Epidermal melanocyte (primary cell): ENCODE results near the gene ZNF207.
"Not testable (repeated sequence)": the region's sequence is repeated elsewhere in the genome, so short reads cannot be mapped to it uniquely, and the experiment has no call there.

Experiments used
- DNase-seq: peaks from one replicate; pipeline ENCODE4 v3.0.0; 2011; ENCODE audit warnings: low spot score; ENCODE audit not compliant: insufficient read length

ZNF207 gene

DNA sequence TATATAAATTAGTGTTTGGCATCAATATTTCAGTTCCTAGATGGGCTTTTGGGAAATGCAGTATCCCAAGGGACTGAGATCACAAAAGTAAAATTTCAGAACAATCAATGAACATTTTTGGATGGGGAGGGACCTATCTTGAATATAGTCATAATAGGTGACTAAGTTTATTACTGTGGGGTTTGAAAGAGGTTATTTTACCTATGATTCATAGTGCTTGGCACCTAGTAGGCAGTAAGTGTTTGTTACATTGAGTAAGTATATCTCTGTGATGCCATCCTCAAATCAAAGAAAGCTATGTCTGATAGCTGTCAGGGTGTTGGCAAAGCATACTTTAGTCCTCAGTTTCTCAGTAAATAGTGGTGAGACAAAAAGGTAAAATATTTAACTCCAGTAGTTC is 36.9 kb downstream of the ZNF207 start:
- DNase-seq = no peak

DNA sequence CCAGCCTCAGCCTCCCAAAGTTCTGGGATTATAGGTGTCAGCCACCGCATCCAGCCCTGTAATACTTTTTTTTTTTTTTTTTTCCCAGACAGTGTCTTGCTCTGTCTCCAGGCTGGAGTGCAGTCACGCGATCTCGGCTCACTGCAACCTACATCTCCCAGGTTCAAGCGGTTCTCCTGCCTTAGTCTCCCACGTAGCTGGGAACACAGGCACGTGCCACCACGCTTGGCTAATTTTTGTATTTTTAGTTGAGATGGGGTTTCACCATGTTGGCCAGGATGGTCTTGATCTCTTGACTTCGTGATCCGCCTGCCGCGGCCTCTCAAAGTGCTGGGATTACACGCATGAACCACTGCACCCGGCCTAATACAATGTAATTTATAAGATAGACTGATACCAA is 38.2 kb downstream of the ZNF207 start:
- not testable (repeated sequence) for DNase-seq

DNA sequence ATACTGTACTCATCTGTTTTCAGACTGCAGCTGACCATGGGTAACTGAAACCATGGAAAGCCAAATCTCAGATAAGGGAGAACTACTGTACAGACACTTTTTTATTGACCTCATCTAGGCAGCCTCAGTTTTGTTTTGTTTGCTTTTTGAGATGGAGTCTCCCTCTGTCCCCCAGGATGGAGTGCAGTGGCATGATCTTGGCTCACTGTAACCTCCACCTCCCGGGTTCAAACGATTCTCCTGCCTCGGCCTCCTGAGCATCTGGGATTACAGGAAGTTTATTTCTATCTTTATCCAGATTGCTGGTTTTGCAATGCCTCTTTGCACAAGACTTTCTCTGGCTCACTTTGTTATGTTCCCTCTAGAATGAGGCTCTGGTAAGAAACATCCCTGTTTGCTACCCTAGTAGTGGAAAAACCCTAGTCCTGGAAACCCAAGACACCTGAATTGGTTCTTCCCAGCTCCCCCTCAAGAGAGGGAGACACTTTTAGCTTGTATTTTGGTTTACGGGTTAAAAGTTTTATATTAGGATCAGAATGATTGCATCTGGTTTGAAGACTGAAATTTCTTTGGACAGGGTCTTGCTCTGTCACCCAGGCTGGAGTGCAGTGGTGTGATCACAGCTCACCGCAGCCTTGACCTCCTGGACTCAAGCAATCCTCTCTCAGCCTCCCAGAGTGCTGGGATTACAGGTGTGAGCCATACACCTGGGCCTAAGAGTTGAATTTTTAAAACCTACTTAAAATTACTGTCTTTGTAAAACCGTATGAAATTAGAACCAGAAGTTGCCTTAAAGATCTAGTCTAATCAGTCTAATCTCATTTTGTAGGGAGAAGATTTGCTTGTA is 38.9 kb downstream of the ZNF207 start:
- DNase-seq = no peak

DNA sequence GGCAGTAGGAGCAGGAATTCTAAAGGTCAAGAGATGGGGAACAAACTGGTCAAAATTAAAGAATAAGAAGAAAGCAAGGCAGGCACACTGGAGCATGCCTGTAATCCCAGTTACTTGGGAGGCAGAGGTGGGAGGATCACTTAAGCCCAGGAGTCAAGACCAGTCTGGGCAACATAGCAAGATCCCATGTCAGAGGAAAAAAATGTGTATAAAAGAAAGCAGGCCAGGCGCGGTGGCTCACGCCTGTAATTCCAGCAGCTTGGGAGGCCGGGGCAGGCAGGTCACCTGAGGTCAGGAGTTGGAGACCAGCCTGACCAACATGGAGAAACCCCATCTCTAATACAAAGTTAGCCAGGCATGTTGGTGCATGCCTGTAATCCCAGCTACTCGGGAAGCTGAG is 43.9 kb downstream of the ZNF207 start:
- DNase-seq = no peak

DNA sequence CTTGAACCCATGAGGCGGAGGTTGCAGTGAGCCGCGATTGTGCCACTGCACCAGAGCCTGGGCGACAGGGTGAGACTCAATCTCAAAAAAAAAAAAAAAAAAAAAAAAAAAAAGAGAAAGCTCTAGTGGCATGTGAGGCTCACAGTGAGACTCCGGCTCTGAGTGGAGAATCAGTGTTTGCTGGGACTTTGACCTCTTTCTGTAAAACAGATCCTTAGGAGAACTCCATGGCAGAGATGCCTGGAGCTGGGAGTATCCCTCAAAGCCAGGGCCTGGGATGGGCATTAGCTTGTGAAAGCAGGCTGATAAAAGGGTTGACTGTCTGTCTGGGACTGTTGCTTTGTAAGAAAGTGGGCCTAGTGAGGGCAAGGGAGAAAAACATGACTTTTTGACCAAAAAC is 46.4 kb downstream of the ZNF207 start:
- no peak for DNase-seq

DNA sequence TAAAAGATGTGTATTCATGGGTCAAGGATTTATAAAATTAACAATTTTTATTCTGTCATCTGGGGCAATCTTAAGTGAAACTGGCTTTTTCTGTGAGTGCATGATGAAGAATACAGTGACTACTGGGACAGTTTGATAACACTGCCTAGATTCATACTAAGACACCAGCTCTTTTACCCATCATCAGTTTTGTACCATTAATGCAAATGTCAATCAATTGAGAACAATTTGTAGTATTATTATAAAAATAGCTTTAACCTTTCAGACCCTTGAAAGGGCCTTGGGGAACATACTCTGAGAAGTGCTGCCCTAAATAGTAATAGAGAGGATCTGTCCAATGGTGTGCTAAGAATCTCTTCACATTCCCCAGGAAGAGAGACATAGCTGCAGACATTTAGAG is 49.0 kb downstream of the ZNF207 start:
- no peak for DNase-seq

- not testable (repeated sequence) for DNase-seq
These were observed 60.1 kb downstream of the ZNF207 start for GRCh38 chr17:32410085-32410484.

DNA sequence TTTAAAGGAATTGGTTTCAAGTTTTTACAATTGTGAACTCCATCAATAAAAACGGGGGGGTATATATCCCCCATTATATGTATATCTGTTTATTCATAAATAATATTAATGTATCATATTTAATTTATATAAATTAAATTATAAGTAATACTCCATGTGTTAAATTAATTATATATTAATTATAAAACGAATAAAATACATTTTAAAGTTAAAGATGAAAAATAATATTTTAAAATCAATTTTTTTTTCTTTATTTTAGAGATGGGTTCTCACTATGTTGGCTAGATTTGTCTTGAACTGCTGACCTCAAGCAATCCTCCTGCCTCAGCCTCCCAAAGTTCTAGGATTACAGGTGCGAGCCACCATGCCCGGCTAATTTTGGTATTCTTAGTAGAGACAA is 76.9 kb downstream of the ZNF207 start:
- no peak for DNase-seq

DNA sequence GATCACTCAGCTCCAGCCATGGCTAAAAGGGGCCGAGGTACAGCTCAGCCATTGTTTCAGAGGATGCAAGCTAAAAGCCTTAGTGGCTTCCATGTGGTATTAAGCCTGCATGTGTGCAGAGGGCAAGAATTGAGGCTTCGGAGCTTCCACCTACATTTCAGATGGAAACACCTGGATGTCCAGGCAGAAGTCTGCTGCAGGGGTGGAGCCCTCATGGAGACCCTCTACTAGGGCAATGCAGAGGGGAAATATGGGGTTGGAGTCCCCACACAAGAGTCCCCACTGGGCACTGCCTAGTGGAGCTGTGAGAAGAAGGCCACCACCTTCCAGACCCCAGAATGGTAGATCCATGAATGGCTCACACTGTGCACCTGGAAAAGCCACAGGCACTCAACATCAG is 79.6 kb downstream of the ZNF207 start:
- DNase-seq = no peak
